HG03025 (cell line): Measurements from ENCODE around the gene TCFL5.

Source experiments
- ATAC-seq: cut with Tn5 transposase; IDR thresholded peaks from one replicate; pipeline ENCODE4 v1.9.1; 2021; ENCODE audit warnings: mild to moderate bottlenecking, moderate library complexity; ENCODE audit not compliant: unreplicated experiment, low FRiP score

The TCFL5 gene

DNA sequence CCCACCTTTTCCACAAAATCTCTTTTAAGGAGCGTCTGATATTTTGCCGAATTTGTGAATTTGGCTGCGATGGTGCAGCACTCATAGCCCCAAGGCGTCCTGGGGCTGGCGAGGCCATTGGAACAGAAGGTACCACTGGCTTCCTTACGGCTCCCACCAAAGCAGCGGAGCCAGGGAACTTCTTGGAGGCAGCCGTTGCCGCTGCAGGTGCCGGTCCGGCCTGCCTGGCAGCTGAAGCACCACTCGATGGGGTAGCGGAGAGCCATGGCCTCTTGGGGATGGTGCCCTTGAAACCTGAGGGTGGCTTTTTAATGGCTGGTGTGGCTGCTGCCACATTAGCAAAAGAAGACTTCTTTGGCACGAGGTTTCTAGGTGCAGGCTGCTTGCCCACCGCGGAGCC is 34.9 kb upstream of the TCFL5 start:
- no peak for ATAC-seq

DNA sequence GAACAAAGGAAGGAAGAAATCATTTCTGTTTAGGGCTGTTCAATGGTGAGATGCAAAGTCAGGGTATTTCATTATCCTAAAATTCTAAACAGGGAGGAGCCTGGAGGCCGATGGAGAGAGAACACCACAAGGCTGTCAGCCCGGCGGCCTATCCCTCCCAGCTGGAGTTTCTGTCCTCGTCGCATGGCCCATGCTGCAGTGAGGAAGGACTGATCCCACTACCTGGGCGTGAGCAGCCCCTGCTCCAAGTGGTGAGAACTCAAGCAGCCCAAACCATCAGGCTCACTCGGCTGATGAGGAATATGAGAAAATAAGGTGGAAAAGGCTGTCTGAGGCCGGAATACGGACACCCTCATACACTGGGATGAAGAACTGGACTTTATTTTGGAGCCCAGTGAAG is 33.9 kb upstream of the TCFL5 start:
- no peak for ATAC-seq

DNA sequence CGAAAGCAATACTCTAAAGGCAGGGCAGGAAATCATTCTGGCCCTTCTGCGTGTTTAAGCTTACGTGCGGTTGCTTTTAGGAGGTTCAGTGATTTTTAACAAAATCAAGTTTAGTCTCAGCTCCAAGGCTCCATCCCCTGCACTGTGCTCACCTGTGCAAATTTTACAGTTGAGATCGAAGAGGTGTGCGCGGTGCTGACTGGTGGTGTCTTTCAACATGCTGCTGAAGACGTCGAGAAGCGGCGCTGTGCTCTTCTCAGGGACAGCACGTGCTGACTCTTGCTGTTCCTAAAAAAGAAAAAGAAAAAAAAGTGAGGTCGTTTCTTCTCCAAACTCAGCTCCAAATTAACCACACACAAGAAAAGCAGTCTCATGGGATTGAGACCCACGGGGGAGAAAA is 32.6 kb upstream of the TCFL5 start:
- no peak for ATAC-seq

DNA sequence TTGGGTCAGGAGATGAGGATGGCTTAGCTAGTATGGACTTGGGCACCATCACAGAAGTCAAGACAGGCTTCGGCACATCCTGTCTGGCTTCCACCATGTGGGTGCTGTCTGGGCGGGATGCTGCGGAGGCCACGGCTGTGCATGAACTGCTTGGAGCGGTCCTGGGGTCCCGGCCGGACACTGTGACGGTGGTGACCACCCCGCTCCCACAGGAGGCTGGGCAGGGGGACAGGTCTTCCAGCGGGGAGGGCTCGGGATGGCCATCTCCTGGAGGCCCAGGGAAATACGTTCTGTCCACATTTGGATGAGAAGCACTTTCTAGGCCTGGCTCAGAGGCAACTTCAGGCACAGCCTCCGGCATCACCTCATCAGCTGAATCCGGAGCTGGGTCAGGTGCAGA is 32.1 kb upstream of the TCFL5 start:
- ATAC-seq: no peak

DNA sequence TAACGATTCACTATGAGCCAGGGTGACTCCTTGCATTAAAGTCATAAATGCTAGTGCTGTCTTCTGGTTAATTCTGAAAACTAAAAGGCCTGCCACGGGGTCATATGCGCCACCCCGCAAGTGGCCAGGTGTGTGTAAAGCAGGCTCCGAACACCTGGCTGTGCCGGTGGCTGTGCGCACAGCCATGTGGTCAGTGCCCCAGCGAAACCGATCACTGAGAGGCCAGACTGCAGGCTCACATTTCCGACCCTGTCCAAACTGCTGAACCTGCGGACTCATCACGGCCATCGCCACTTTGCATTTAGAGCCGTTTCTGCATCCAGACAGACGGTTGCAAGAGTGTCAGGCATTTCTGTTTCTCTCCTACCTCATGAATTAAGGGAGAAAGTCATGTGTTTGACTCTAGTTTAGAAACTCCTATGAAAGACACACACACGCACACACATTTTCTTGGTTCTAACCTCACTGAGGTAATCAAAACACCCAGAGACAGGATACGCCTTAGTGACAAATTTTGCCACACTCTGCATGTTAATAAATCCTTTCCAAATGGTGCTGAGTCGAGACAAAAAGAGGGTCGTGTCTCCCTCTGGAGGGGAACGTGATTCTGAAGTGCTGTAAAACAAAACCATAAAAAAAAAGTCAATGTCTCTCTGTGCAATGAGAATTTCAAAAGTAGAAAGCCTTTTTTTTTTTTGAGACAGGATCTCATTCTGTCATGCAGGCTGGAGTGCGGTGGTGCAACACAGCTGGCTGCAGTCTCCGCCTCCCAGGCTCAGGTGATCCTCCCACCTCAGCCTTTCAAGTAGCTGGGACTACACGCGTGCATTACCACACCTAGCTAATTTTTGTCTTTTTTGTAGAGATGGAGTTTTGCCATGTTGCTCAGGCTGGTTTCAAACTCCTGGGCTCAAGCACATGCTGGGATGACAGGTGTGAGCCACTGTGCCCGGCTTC is 31.0 kb upstream of the TCFL5 start:
- ATAC-seq: no peak

DNA sequence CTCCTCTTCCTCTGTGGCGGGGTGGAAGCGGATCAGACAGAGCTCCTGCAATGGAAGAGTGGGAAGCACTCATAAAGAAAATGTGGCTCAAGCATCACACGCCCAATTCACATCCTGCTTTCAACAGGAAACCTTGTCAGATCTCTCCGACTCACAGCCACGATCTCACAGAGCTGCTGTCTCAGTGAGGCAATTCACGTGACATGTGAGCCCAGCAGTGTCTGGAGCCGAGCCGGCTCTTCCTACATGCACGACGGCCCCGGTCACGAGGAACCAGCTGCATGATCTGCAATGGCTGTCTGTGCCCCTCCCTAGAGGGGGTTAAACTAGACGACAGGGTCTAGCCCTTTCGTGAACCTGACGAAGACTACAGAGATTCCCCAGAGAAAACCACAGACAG is 29.5 kb upstream of the TCFL5 start:
- ATAC-seq: no peak

DNA sequence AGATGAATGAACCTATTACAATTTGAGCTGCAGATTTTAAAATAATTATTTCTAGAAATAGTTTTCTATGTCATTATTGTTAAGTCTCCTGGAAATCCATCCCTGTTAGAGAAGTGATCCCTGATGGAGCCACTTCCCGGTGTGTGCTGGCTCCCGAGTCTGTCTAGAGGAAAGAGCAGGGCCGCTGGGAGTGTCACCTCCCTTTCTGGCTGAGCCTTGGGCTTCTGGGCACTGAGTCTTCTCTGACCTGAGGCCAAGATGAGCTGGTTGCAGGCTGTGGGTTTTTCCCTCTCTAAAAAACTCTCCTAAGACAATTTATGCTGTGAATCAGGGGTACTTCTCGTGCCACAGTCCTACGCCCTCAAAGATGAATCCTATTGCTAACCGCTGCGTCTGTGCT is 28.8 kb upstream of the TCFL5 start:
- ATAC-seq: no peak

DNA sequence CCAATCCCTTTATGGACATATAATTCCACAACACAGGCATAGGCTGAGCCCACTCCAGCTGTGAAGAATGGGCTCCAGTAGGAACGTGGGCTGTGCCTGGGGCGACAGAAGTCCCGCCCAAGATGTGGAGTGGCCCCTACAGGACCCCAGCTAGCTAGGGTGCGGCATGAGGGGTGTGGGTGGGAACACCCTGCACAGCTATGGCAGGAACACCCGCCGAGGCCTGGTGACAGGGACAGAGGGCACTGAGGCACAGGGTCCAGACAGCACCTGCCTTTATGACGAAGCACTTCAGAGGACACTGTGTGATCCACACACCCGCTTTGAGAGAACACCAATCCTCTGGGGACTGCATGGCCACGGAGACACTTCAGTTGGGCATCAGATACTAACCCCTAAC is 28.2 kb upstream of the TCFL5 start:
- ATAC-seq: no peak

DNA sequence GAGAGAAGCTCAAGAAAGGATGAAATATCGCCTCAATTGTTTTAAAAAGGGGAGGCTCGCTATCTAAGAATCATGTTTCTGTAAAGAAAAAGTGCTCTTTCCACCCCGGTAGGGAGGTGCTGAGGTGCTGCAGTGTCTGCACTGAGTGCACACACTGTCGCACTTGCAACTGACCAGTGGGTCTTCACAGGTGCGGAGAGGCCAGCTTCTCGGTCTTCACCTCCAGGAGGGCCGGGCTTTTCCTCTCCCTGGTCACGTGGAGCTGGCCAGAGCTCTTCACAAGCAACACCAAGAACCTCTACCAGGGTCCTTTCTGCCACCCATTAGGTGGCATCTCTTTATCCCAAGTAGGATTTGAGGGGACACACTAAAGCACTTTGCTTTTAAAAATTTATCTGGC is 27.8 kb upstream of the TCFL5 start:
- no peak for ATAC-seq

DNA sequence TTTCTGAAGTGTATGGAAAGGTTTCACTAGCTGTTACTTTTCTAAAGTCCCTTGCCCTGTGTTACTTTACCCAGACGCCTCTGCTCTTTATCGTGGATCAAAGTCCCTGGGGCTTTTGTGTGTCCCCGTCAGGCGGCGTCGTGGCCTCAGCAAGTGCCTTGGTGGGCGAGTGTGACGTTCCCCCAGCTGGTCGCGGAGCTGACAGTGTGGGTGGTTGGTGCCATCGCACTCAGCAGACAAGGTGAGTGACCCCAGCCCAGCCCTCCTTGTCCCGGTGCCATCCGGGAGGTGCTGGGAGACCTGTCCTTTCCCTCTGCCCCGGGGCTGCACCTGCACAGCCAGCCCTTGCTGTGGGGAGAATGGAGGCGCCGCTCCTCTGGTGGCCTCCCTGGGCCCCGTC is 27.3 kb upstream of the TCFL5 start:
- no peak for ATAC-seq

DNA sequence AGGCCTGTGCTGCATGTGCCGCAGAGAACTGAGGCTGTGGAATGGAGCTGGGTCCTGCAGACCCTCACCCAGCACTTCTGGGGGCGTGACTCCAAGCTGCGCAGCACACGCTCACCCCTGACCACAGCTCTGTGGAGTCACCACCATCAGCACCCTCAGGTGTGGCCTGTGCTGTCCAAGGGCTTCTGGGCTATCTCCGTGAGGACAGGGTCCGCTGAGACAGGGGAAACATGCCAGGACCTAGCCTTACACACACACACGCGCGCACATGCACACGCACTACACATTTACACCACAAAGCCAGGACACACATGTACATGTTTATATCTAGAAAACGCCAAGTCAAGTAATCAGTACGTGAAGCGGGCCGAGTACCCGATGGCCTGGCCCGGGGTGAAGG is 26.8 kb upstream of the TCFL5 start:
- no peak for ATAC-seq

DNA sequence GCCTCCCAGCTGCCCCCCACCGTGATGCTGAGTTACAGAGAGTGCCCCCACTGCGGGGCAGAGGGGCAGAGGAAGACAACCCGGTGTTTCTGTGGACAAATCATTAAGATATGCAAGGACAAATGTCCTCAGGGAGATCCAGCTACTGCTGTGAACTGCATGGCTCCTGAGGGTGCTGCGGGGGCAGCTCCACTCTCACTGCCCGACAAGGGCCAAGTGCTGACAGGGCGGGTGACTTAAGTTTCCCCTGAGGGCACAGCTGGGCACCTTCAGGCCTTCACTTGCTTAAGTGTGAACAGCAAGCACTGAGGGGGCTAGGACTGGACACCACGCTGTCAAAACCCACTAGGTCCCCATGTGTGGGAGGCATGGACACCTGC is 26.2 kb upstream of the TCFL5 start:
- no peak for ATAC-seq

DNA sequence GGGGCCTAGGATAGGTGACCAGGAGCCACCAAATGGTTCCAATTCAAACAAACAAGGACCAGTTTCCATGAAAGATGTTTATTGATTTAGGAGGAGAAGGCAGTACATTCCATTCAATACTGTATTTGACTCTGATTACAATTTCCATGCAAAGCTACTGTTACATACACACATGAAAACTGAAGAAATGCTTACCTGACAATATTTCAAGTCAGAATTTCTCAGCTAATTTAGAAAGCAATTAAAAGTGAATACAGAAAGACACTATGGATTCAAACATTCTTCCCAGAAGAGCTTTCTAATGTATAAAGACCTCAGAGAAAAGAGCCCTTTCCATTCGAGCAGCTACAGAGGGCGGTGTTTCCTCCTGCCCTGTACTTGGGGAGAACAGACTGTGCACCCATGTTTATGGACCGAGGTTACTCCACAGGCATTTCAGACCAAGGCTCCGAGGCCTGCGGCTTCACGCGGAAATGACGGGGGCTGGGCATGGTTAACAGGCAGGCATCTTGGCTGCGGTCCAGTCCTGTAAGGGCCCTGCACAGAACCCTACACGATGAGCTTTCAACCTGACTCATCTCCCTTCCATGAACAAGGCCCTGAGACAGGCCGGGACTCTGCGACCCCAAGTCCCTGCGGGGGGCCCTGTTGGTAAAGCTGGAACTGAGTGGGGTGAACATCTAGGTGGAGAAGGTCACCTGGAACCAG is 25.7 kb upstream of the TCFL5 start:
- ATAC-seq: no peak

DNA sequence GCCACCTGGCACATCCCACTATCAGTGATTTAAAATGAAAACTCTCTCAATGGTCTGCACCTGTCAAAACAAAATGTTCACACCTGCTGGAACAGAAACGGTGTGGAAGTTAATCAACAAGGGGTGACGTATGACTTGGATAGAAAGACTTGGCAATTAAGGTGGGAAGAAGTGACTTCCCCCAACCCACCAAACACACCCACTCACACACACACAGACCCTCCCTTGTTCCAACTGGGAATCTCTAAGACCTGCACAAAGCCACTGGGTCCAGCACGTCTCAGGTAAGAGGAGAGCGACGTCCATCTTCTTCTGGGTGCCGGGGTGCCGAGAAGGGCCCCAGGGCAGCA is 25.1 kb upstream of the TCFL5 start:
- no peak for ATAC-seq

DNA sequence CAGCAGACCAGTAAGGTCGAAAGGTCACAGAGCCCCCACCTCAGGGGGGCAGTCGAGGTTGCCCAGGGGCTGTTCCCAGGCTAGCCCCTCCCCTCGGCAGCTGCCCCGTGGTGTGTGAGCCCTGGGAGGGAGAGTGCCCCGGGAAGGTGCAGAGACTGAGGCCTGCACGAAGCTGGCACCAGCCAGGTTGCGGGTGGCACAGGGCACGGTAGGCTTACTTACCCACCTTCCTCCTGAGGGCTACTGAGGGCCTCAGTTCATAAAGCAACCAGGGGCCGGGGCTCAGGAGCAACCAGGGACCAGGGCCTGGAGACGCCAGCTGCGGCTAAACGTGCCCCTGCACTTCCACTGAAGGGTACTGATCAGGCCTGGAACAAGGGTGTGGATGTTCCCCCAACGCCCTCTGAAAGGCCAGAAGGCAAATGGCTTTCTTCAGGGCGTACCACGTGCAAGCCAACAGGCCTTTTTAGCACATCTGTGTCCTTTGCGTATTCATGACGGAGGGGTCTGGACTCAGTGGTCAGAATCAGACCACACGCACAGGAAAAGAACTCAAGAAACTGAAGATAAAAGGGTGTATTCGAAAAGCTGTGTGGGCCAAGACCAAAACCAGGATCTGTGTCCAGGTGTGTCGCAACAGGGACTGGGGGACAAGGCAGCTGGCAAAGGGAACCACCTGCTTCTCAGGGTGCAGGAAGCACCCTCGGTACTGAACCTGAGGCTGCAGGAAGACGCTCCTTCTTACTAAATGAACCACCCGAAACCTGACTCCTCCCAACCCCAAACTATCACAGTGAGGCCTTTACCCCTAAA is 24.5 kb upstream of the TCFL5 start:
- ATAC-seq: no peak

DNA sequence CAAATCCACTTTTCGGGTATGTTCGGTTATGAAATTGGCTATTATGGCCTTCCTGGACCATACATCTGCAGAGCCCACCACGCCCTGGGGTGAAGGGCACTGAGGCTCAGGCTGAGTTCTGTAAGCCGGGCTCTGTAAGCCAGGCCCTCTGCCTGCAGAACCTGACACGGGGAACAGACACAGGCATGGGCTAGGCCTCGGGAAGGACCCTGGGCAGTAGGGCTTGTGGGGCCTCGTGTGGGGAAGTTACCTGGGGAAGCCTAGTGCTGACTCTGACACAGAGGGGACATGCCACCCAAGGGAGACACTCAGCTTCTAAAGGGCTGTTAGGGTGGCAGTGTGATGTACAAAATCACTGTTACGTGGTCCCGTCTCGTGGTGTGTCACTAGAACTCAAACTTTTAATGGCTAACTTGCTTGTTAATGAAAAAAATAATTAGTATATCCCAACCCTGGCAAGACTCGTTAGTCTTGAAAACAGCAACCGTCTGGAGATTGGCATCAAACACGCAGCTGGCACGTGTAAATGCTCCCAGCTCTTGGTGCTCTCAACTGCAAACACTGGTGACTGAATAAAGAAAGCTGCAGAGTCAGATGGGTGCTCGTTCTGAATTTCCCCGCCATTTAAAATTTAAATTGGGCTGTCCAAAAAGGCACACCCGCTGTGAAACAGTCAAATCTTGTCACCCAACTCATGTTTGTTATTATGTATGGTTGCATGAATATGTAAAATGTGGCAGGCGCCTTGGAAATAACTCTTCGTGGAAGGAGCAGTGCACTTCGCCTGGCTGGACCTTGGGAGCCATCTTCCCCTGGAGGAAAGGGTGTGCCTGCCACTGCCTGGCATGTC is 23.6 kb upstream of the TCFL5 start:
- no peak for ATAC-seq

DNA sequence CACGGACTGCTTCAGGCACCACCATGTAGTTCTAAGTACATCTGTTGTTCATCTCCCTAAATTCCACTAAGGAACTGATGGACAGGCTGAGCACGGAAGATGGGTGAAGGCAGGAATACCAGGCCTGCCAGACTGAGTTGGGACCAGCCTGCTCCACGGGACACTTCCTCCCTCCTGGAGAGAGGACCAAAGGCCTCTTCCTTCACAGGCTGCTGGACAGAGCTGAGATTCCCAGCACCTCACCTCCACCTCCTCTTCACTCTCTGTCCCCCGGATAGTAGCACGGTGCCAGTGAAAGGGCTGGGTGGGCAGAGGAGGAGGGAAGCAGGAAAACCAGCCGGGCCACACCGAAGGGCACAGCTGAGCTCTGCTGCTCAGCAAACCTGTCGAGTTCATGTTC is 22.9 kb upstream of the TCFL5 start:
- no peak for ATAC-seq

DNA sequence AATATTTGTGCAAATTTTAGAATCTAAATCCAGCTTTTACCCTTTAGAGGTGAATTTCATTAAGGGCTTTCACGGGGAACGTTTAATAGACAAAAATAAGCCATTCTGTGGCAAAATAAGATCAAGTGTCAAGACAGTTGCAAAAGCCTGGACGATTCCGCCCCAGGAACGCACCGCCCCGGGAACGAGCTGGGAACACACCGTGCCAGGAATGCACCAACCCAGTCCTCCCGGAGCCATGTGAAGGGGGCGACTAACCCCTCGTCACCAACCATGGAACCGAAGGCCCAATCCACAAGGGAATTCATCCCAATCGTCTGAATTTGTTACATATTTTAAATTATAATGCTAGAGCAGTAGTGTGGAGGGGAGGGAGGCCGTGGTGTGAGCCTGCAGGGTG is 20.8 kb upstream of the TCFL5 start:
- ATAC-seq: no peak

DNA sequence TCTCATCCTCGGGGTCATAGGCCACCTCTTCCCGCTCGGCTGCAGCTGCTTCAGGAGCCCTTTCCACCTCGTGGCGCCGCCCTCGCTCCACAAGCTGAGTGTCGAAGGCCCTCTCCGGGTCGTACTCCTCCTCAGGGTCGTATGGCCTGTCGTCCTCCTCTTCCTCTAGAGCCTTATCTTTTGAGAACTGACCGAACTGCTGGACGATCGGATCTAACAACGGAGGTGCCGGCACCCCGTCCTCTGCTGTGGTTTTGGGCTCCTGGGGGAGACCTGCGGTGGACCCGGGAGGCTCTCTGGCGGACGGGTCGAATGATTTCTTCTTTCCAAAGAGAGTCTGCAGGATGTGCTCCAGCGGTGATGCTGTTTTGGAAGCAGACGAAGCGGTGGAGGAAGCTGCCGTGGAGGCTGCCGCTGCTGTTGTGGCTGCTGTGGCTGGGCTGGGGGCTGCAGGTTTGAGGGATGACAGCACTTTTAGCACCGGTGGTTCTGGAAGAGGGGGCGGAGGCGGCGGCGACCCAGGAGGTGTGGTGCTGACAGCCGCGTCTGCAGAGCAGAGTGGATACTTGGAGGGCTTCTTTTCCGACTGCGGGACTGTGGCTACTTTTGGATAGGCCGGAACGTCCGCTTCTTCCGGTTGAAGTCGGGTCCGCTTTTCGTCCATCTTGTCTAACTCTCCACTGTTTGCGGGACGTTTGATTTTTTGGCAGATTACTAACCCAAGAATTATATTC is 20.2 kb upstream of the TCFL5 start:
- ATAC-seq: no peak
